ENCODE measurements around the gene PRTG. TPM values are rescaled to one million over a fixed set of nuclear protein-coding genes. Genes with fewer than 3 reads are reported as not detected.

The PRTG gene
- total RNA-seq, 1 donor from 2014 or later, result 4.4 TPM

- no peak for TF ChIP-seq CTCF (conservative IDR thresholded peaks at IDR 0.05; ENCODE audit: low read depth, low read length)
- no peak for DNase-seq (ENCODE audit: low read depth)
Observed at GRCh38 chr15:55685286-55685685, 57.7 kb downstream of the PRTG start.

GRCh38 chr15:55683376-55683775, 59.6 kb downstream of the PRTG start:
- H3K4me3 ChIP-seq (ENCODE audit: low read depth, low read length), result no peak overlapping the region
- no peak for DNase-seq (ENCODE audit: low read depth)
- TF ChIP-seq CTCF (conservative IDR thresholded peaks at IDR 0.05; ENCODE audit: low read depth, low read length), result no peak

More at GRCh38 chr15:55685286-55685685, 57.7 kb downstream of the PRTG start:
- H3K4me3 ChIP-seq (ENCODE audit: low read depth, low read length), result no peak overlapping the region

- H3K4me3 ChIP-seq (ENCODE audit: low read depth, low read length), result no peak overlapping the region
- no peak for TF ChIP-seq CTCF (conservative IDR thresholded peaks at IDR 0.05; ENCODE audit: low read depth, low read length)
- DNase-seq (ENCODE audit: low read depth), result no peak
Observed at GRCh38 chr15:55681631-55682030, 61.3 kb downstream of the PRTG start.

GRCh38 chr15:55676507-55676906, 66.4 kb downstream of the PRTG start:
- no peak for TF ChIP-seq CTCF (conservative IDR thresholded peaks at IDR 0.05; ENCODE audit: low read depth, low read length)
- DNase-seq (ENCODE audit: low read depth), result no peak
- H3K4me3 ChIP-seq (ENCODE audit: low read depth, low read length), result no peak overlapping the region

GRCh38 chr15:55673287-55673686, 69.7 kb downstream of the PRTG start:
- TF ChIP-seq CTCF (conservative IDR thresholded peaks at IDR 0.05; ENCODE audit: low read depth, low read length), result no peak
- DNase-seq (ENCODE audit: low read depth), result no peak
- no peak overlapping the region for H3K4me3 ChIP-seq (ENCODE audit: low read depth, low read length)

GRCh38 chr15:55669270-55669669, 73.7 kb downstream of the PRTG start:
- TF ChIP-seq CTCF (conservative IDR thresholded peaks at IDR 0.05; ENCODE audit: low read depth, low read length), result no peak
- H3K4me3 ChIP-seq (ENCODE audit: low read depth, low read length), result no peak overlapping the region
- DNase-seq (ENCODE audit: low read depth), result no peak

- TF ChIP-seq CTCF (conservative IDR thresholded peaks at IDR 0.05; ENCODE audit: low read depth, low read length), result no peak
- no peak for DNase-seq (ENCODE audit: low read depth)
- no peak overlapping the region for H3K4me3 ChIP-seq (ENCODE audit: low read depth, low read length)
Observed at GRCh38 chr15:55665605-55666227, 77.2 kb downstream of the PRTG start.
